GM12874 (cell line): ENCODE measurements around the gene OXSR1.

ENCODE experiments used
- TF ChIP-seq, protein P1 (sequence below): IDR thresholded peaks from 2 replicates; pipeline ENCODE4 v1.5.1; 2011; ENCODE audit warnings: low read depth, mild to moderate bottlenecking, control low read depth, low read length, moderate library complexity; ENCODE audit not compliant: insufficient read depth

OXSR1 gene

GRCh38 chr3:38190481-38190881 lies 25.1 kb downstream of the OXSR1 start:
- TF ChIP-seq, protein P1, sequence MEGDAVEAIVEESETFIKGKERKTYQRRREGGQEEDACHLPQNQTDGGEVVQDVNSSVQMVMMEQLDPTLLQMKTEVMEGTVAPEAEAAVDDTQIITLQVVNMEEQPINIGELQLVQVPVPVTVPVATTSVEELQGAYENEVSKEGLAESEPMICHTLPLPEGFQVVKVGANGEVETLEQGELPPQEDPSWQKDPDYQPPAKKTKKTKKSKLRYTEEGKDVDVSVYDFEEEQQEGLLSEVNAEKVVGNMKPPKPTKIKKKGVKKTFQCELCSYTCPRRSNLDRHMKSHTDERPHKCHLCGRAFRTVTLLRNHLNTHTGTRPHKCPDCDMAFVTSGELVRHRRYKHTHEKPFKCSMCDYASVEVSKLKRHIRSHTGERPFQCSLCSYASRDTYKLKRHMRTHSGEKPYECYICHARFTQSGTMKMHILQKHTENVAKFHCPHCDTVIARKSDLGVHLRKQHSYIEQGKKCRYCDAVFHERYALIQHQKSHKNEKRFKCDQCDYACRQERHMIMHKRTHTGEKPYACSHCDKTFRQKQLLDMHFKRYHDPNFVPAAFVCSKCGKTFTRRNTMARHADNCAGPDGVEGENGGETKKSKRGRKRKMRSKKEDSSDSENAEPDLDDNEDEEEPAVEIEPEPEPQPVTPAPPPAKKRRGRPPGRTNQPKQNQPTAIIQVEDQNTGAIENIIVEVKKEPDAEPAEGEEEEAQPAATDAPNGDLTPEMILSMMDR = no peak

DNA sequence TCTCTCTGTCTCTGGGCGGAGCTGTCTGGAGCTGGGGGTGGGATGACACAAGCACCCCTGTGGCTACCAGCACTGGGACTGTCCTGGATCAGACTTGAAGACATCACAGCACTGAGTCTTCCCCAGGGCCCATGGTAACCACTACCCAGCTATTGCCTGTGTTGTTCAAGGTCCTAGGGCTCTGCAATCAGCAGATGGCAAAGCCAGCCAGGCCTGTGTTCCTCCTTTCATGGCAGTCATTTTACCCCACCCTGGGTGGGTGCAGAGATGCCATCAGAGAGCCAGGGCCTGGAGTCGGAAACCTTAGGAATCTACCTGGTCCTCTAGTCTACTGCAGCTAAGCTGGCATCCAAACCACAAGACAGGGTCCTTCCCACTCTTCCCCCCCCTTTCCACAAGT lies 38.4 kb downstream of the OXSR1 start:
- TF ChIP-seq, protein P1 = no peak

GRCh38 chr3:38204599-38205471 lies 39.5 kb downstream of the OXSR1 start:
- TF ChIP-seq, protein P1 = no peak

- TF ChIP-seq, protein P1 = no peak
Measured at GRCh38 chr3:38205472-38205805, 40.1 kb downstream of the OXSR1 start.

DNA sequence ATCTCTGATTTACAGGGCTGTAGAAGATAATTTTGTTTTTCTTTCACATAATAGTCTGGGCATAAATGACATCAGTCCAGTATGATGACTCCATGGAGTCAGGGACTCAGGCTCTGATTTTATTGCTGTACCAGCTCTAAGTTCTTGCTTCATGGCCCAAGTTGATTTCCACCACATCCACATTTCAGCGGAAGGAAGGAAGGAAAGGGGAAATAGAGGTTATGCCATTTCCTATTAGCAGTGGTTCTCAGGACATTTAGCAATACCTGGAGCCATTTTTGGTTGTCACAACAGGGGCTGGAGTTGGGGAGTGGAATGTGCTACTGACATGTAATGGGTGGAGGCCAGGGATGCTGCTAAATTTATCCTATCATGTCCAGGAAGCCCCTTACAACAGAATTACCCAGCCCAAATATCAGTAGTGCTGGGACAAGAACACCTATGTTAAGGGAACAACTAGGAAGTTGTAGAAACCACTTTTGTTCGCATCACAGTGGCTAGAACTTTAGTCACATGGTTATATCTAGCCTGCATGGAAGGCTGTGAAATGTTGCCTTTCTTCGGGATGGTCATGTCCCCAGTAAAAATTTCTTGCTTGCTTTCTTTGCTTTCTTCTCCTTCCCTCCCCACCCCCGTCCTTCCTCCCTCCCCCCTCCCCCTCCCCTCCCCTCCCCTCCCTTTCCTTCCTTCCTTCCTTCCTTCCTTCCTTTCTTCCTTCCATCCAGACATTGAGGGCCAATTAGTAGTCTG lies 42.1 kb downstream of the OXSR1 start:
- TF ChIP-seq, protein P1 = no peak

GRCh38 chr3:38210141-38210757 lies 44.9 kb downstream of the OXSR1 start:
- TF ChIP-seq, protein P1 = no peak

GRCh38 chr3:38212141-38212540 lies 46.8 kb downstream of the OXSR1 start:
- TF ChIP-seq, protein P1 = no peak
